T-helper 17 cell (primary cell): Measurements from ENCODE around the gene TIMM50. TPM values are rescaled to one million over a fixed set of nuclear protein-coding genes. Genes with fewer than 3 reads are reported as not detected.
A peak's percentile ranks its signal among the peaks of the same experiment; 100 is the strongest.

ENCODE experiments used
- ATAC-seq: fragments of 150-1000 bp; cut with Tn5 transposase; 2 replicates; pipeline ENCODE4 v1.10.0; 2021; ENCODE audit warnings: mild to moderate bottlenecking, moderate library complexity
- DNase-seq, 3 donors: peaks; one replicate each; pipeline versions ENCODE4 v3.0.0 to v3.0.0-alpha.2; 2020 to 2021
- H3K9me3 ChIP-seq: one replicate; pipeline ENCODE4 v1.7.0; 2013; ENCODE audit warnings: low read length, mild to moderate bottlenecking; ENCODE audit not compliant: control insufficient read depth, poor library complexity, severe bottlenecking
- H3K27ac Mint-ChIP-seq: one replicate; pipeline ENCODE4 v1.8.0; 2022; ENCODE audit warnings: mild to moderate bottlenecking, moderate library complexity, mixed read lengths
- H3K27me3 Mint-ChIP-seq: one replicate; pipeline ENCODE4 v1.8.0; 2022; ENCODE audit warnings: mixed read lengths
- H3K36me3 Mint-ChIP-seq: one replicate; pipeline ENCODE4 v1.8.0; 2022; ENCODE audit warnings: low read depth, mixed read lengths
- H3K4me1 Mint-ChIP-seq: one replicate; pipeline ENCODE4 v1.8.0; 2022; ENCODE audit warnings: mild to moderate bottlenecking, mixed read lengths
- H3K4me3 Mint-ChIP-seq: one replicate; pipeline ENCODE4 v1.8.0; 2022; ENCODE audit warnings: mild to moderate bottlenecking, moderate library complexity, mixed read lengths
- total RNA-seq, 4 donors: library from RNA in 2 of 4; stranded (reverse) in 2 of 4; gene quantifications; one replicate each; pipeline ENCODE4 v1.2.3 and lab custom pipeline; 2022 to 2026

TIMM50 gene
- total RNA-seq, 2 donors from 2014 or later: 44.9 to 53.0 TPM

- Mint-ChIP-seq H3K36me3 (peaks cover 10% of the 10 kb centered on the region), H3K4me1 (peaks cover 15% of the 10 kb centered on the region), H3K27ac (no peak overlapping the region), H3K27me3 (peaks cover 47% of the 10 kb centered on the region), H3K4me3 (peak overlapping the region; percentile 74)
- DNase-seq (peak in 1 of 3 donors; percentile 28), ATAC-seq (no peak)
- H3K9me3 ChIP-seq: no peaks in the 10 kb centered on the region
Measured at GRCh38 chr19:39515551-39516191, 35.0 kb downstream of the TIMM50 start.

- DNase-seq: no peak
- peaks cover 10% of the 10 kb centered on the region for H3K36me3 Mint-ChIP-seq
- no peak for ATAC-seq
- peaks cover 15% of the 10 kb centered on the region for H3K4me1 Mint-ChIP-seq
- peak overlapping the region; percentile 74 for H3K4me3 Mint-ChIP-seq
- no peak overlapping the region for H3K27ac Mint-ChIP-seq
- no peaks in the 10 kb centered on the region for H3K9me3 ChIP-seq
- peaks cover 47% of the 10 kb centered on the region for H3K27me3 Mint-ChIP-seq
Measured at GRCh38 chr19:39516270-39516669, 35.6 kb downstream of the TIMM50 start.

- H3K27ac Mint-ChIP-seq: no peak overlapping the region
- H3K4me3 Mint-ChIP-seq: peak overlapping the region; percentile 57
- H3K27me3 Mint-ChIP-seq: peaks cover 41% of the 10 kb centered on the region
- no peaks in the 10 kb centered on the region for H3K9me3 ChIP-seq
- peaks cover 15% of the 10 kb centered on the region for H3K4me1 Mint-ChIP-seq
- DNase-seq (no peak), ATAC-seq (no peak)
- H3K36me3 Mint-ChIP-seq: peaks cover 10% of the 10 kb centered on the region
Measured at GRCh38 chr19:39517432-39517831, 36.8 kb downstream of the TIMM50 start.

GRCh38 chr19:39518458-39518857 lies 37.8 kb downstream of the TIMM50 start:
- Mint-ChIP-seq H3K4me1 (peaks cover 13% of the 10 kb centered on the region), H3K4me3 (no peak overlapping the region), H3K36me3 (peaks cover 10% of the 10 kb centered on the region), H3K27ac (peak overlapping the region; percentile 39), H3K27me3 (peaks cover 34% of the 10 kb centered on the region)
- H3K9me3 ChIP-seq: no peaks in the 10 kb centered on the region
- DNase-seq (no peak), ATAC-seq (no peak)

- ATAC-seq (no peak), DNase-seq (no peak)
- Mint-ChIP-seq H3K27me3 (peaks cover 29% of the 10 kb centered on the region), H3K27ac (no peak overlapping the region), H3K36me3 (peaks cover 10% of the 10 kb centered on the region), H3K4me1 (peaks cover 13% of the 10 kb centered on the region), H3K4me3 (no peak overlapping the region)
- no peaks in the 10 kb centered on the region for H3K9me3 ChIP-seq
Measured at GRCh38 chr19:39518975-39519374, 38.3 kb downstream of the TIMM50 start.

GRCh38 chr19:39520541-39521484 lies 40.2 kb downstream of the TIMM50 start:
- ATAC-seq (no peak), DNase-seq (no peak)
- H3K27ac Mint-ChIP-seq: no peak overlapping the region

GRCh38 chr19:39524495-39524894 lies 43.9 kb downstream of the TIMM50 start:
- Mint-ChIP-seq H3K27ac (no peak overlapping the region), H3K4me1 (no peaks in the 10 kb centered on the region), H3K36me3 (no peaks in the 10 kb centered on the region), H3K27me3 (no peaks in the 10 kb centered on the region), H3K4me3 (no peak overlapping the region)
- ATAC-seq (no peak), DNase-seq (no peak)
- H3K9me3 ChIP-seq: no peaks in the 10 kb centered on the region

More at GRCh38 chr19:39520541-39521484, 40.2 kb downstream of the TIMM50 start:
- Mint-ChIP-seq H3K27me3 (peaks cover 18% of the 10 kb centered on the region), H3K36me3 (peaks cover 7% of the 10 kb centered on the region), H3K4me1 (peaks cover 9% of the 10 kb centered on the region), H3K4me3 (no peak overlapping the region)
- H3K9me3 ChIP-seq: no peaks in the 10 kb centered on the region

- H3K4me3 Mint-ChIP-seq: no peak overlapping the region
- no peaks in the 10 kb centered on the region for H3K36me3 Mint-ChIP-seq
- H3K27ac Mint-ChIP-seq: no peak overlapping the region
- ATAC-seq (no peak), DNase-seq (no peak)
- no peaks in the 10 kb centered on the region for H3K9me3 ChIP-seq
- H3K4me1 Mint-ChIP-seq: no peaks in the 10 kb centered on the region
- H3K27me3 Mint-ChIP-seq: no peaks in the 10 kb centered on the region
Measured at GRCh38 chr19:39525205-39525604, 44.6 kb downstream of the TIMM50 start.

GRCh38 chr19:39531834-39532232 lies 51.2 kb downstream of the TIMM50 start:
- Mint-ChIP-seq H3K27me3 (no peaks in the 10 kb centered on the region), H3K27ac (peak overlapping the region; percentile 82), H3K4me3 (peak overlapping the region; percentile 91), H3K36me3 (no peaks in the 10 kb centered on the region), H3K4me1 (peaks cover 11% of the 10 kb centered on the region)
- no peak for DNase-seq
- H3K9me3 ChIP-seq: no peaks in the 10 kb centered on the region
- ATAC-seq: no peak

- H3K4me1 Mint-ChIP-seq: peaks cover 13% of the 10 kb centered on the region
- peak within 1 kb of the TSS; percentile 91 for H3K4me3 Mint-ChIP-seq
- no peaks in the 10 kb centered on the region for H3K27me3 Mint-ChIP-seq
- DNase-seq (peak; percentile 88 to 93 (median 91)), ATAC-seq (peak; percentile 96)
- H3K27ac Mint-ChIP-seq: peak within 1 kb of the TSS; percentile 82
- no peaks in the 10 kb centered on the region for H3K9me3 ChIP-seq
- H3K36me3 Mint-ChIP-seq: no peaks in the 10 kb centered on the region
Measured at GRCh38 chr19:39532233-39533002, 51.8 kb downstream of the TIMM50 start, which contains the start of gene EID2B. Gene EID2B (minus strand): TSS chr19:39532852. CDS start chr19:39532802, 50 bp downstream.

- H3K9me3 ChIP-seq: no peaks in the 10 kb centered on the region
- Mint-ChIP-seq H3K4me1 (peaks cover 18% of the 10 kb centered on the region), H3K4me3 (peak overlapping the region; percentile 91), H3K36me3 (no peaks in the 10 kb centered on the region), H3K27ac (peak overlapping the region; percentile 82), H3K27me3 (no peaks in the 10 kb centered on the region)
- ATAC-seq (peak; percentile 24), DNase-seq (no peak)
Measured at GRCh38 chr19:39533003-39533512, 52.4 kb downstream of the TIMM50 start.

GRCh38 chr19:39533791-39534190 lies 53.2 kb downstream of the TIMM50 start:
- Mint-ChIP-seq H3K27ac (no peak overlapping the region), H3K4me3 (no peak overlapping the region), H3K27me3 (no peaks in the 10 kb centered on the region), H3K4me1 (peaks cover 24% of the 10 kb centered on the region), H3K36me3 (no peaks in the 10 kb centered on the region)
- no peaks in the 10 kb centered on the region for H3K9me3 ChIP-seq
- ATAC-seq (no peak), DNase-seq (no peak)

- peaks cover 47% of the 10 kb centered on the region for H3K4me1 Mint-ChIP-seq
- no peaks in the 10 kb centered on the region for H3K27me3 Mint-ChIP-seq
- peak overlapping the region; percentile 97 for H3K4me3 Mint-ChIP-seq
- H3K36me3 Mint-ChIP-seq: no peaks in the 10 kb centered on the region
- H3K27ac Mint-ChIP-seq: peak overlapping the region; percentile 95
- no peak for DNase-seq
- H3K9me3 ChIP-seq: no peaks in the 10 kb centered on the region
- ATAC-seq: no peak
Measured at GRCh38 chr19:39539165-39539517, 58.5 kb downstream of the TIMM50 start.
